ENCODE results near the gene HYAL3. TPM values are rescaled to one million over a fixed set of nuclear protein-coding genes. Genes with fewer than 3 reads are reported as not detected.

Gene HYAL3
- total RNA-seq, 2 donors from 2014 or later = 0.99 to 2.3 TPM

GRCh38 chr3:50293079-50293801, 6.0 kb downstream of the HYAL3 start:
- intact Hi-C loops (cut with DNase I) = no loop called here
- WGBS, 2 donors = 30 to 41% methylated on average over 8 to 12 of the region's 12 CpGs
- H3K27me3 ChIP-seq = no peaks in the 10 kb centered on the region
- H3K9me3 ChIP-seq = no peaks in the 10 kb centered on the region
- peak overlapping the region; percentile 65 to 99 (median 94) for H3K27ac ChIP-seq
- TF ChIP-seq POLR2A (IDR thresholded peaks at IDR 0.05) (no peak), CTCF (IDR thresholded peaks at IDR 0.05) (no peak)
- peaks cover 38% of the 10 kb centered on the region for H3K4me1 ChIP-seq
- ATAC-seq (no peak), DNase-seq (peak in 3 of 4 donors; percentile 53 to 67 (median 59))
- peaks cover 4 to 18% of the 10 kb centered on the region in 2 donors for H3K36me3 ChIP-seq (replicated peaks in 1 of 2; ENCODE audit: insufficient read depth in 1 of 2, low read depth in 2 of 2)
- no peak overlapping the region for H3K4me3 ChIP-seq

DNA sequence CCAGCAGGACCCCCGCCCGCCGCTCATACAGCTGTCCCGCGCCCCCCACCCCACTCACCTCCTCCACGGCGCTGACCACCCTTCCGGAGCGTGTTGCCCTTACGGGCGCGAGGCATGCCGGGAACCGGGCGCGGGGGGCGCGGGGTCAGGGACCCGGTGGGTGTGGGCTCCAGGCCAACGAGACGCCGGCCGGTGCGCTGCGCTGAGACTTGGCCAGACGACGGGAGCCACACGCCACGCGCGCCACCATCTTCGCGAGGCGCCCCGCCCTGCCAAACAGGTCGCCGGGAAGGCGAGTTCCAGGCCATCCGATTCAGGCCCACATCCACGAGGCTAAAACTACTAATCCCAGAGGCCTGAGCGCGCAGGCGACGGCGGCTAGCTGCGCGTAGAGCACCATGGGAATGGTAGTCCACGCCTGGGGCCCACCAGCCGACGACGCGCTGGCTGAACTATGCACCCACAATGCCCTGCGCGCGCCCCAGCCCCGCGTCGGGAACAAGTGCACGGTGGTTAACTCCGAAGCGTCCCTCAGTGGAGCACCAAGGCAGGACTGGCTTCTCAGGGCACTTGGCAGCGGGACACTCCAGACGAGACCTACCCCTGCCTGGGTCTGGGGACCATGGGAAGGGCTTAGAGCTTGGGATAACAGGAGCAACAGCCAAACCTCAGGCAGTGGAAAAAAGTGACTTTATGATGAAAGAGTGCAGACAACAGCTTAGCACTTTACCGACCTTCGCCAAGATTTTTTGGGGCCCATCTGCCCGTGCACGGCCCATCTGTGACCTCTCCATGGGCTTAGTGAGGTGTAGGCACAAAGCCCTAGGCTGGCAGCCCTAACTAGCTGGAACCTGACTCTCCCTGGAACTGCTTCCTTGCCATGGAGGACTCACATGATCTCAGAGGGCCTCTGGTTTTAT, 6.8 kb downstream of the HYAL3 start, which contains the start of gene IFRD2:
Gene IFRD2, minus strand, starts transcription at position 271 of the 920 bp plus-strand sequence. Its CDS starts 155 bp downstream, at position 116.
- H3K36me3 ChIP-seq (replicated peaks in 1 of 2; ENCODE audit: insufficient read depth in 1 of 2, low read depth in 2 of 2) = peaks cover 4 to 18% of the 10 kb centered on the region in 2 donors
- no peaks in the 10 kb centered on the region for H3K27me3 ChIP-seq
- peak within 1 kb of the TSS; percentile 92 to 99 (median 98) for H3K27ac ChIP-seq
- peak; percentile 68 to 85 (median 78) for TF ChIP-seq POLR2A (IDR thresholded peaks at IDR 0.05)
- no peak for TF ChIP-seq CTCF (IDR thresholded peaks at IDR 0.05)
- H3K9me3 ChIP-seq = no peaks in the 10 kb centered on the region
- peaks cover 30% of the 10 kb centered on the region for H3K4me1 ChIP-seq
- peak within 1 kb of the TSS; percentile 42 to 83 for H3K4me3 ChIP-seq
- WGBS, 2 donors = 1 to 6% methylated on average over 4 to 64 of the region's 67 CpGs
- DNase-seq = peak; percentile 97 to 99 (median 98)
- ATAC-seq = peak; percentile 95
- intact Hi-C loops (cut with DNase I) = no loop called here

DNA sequence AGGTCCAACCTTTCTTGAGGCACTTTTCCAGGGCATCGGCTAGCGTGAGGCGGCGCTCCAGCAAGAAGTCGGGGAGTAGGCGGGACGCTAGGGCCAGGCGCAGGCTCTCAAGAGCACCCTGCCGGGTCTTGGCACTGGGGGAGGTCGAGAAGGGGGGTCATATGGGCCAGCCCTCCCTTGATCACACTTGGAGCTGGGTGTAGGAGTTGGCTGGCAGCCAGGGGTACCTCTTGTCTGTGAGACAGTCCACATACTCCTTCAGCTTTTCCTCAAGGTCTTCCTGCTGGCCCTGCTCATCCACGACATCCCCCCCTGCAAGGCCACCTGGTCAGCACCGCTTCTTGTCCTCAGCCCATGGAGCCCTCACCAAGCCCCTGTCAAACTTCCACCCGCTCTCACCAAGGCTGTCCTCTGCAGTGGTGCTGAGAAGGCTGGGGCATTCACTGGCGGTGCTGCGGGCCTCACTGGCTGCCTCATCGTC, 9.0 kb downstream of the HYAL3 start:
- TF ChIP-seq CTCF (IDR thresholded peaks at IDR 0.05) = no peak
- no peak for TF ChIP-seq POLR2A (IDR thresholded peaks at IDR 0.05)
- DNase-seq (peak in 2 of 4 donors; percentile 25 to 30), ATAC-seq (no peak)
- H3K27me3 ChIP-seq = no peaks in the 10 kb centered on the region
- H3K4me1 ChIP-seq = peaks cover 26% of the 10 kb centered on the region
- H3K27ac ChIP-seq = no peak overlapping the region
- intact Hi-C loops (cut with DNase I) = no loop called here
- WGBS, 2 donors = 87 to 88% methylated on average over 15 to 16 of the region's 16 CpGs
- no peak overlapping the region for H3K4me3 ChIP-seq
- H3K9me3 ChIP-seq = no peaks in the 10 kb centered on the region
- H3K36me3 ChIP-seq (replicated peaks in 1 of 2; ENCODE audit: insufficient read depth in 1 of 2, low read depth in 2 of 2) = peaks cover 4 to 20% of the 10 kb centered on the region in 2 donors

DNA sequence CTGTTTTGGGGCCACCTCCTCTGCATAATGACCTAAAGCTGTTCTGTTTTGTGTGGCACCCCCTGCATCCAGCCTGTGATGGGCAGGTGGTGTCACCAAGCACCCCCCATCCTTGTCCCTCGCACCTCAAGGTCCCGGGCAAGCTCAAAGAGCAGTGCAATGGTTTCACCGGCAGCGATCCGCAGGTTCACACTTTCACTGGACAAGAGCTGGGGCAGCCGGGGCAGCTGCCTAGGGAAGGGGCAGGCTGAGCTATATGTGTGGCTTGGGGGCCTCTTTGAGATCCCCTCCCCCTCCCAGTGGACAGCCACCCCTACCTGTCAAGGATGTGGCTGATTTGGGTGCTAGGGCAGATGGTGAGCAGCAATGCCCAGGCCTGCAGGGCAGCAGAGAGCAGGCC, 10.1 kb downstream of the HYAL3 start:
- no peak for DNase-seq
- Histone ChIP-seq H3K4me1 (peaks cover 26% of the 10 kb centered on the region), H3K27me3 (no peaks in the 10 kb centered on the region)

More for the DNA sequence above, 10.1 kb downstream of the HYAL3 start:
- peaks cover 4 to 20% of the 10 kb centered on the region in 2 donors for H3K36me3 ChIP-seq (replicated peaks in 1 of 2; ENCODE audit: insufficient read depth in 1 of 2, low read depth in 2 of 2)
- no peak overlapping the region for H3K27ac ChIP-seq
- ATAC-seq = no peak
- H3K9me3 ChIP-seq = no peaks in the 10 kb centered on the region
- intact Hi-C loops (cut with DNase I) = no loop called here
- 90 to 92% methylated on average over 2 to 5 of the region's 6 CpGs for WGBS, 2 donors
- no peak overlapping the region for H3K4me3 ChIP-seq
- TF ChIP-seq POLR2A (IDR thresholded peaks at IDR 0.05) (no peak), CTCF (IDR thresholded peaks at IDR 0.05) (no peak)
